Measurements from ENCODE around the gene MRI1.
"Not testable (repeated sequence)": the region's sequence is repeated elsewhere in the genome, so short reads cannot be mapped to it uniquely, and the experiment has no call there.

MRI1 gene

GRCh38 chr19:13748169-13748828 lies 16.0 kb upstream of the MRI1 start:
- H3K79me2 ChIP-seq (ENCODE audit: insufficient read depth, low read length) = peaks cover 19% of the 10 kb centered on the region; the same call in 1 of the 2 replicates

GRCh38 chr19:13751436-13751835 lies 12.9 kb upstream of the MRI1 start:
- Histone ChIP-seq H3K27me3 (ENCODE audit: low read length) (no peaks in the 10 kb centered on the region), H3K9me3 (ENCODE audit: insufficient read depth, low read length) (no peaks in the 10 kb centered on the region), H3K9me2 (replicated peaks; ENCODE audit: insufficient read depth, low read length) (no peaks in the 10 kb centered on the region), H3K9ac (ENCODE audit: low read length) (no peak overlapping the region), H3K4me3 (ENCODE audit: insufficient read depth, low read length, poor library complexity, severe bottlenecking) (no peak overlapping the region), H3F3A (ENCODE audit: insufficient read depth) (peaks cover 6% of the 10 kb centered on the region), H3K36me3 (ENCODE audit: low read length) (0 out of 2 replicates have a peak, but pooled peaks cover 3% of the 10 kb centered on the region), H2AFZ (ENCODE audit: low read depth, low read length, severe bottlenecking) (no peak overlapping the region), H3K27ac (ENCODE audit: low read depth, low read length) (no peak overlapping the region), H4K20me1 (ENCODE audit: low read depth, low read length) (no peaks in the 10 kb centered on the region), H3K79me2 (ENCODE audit: insufficient read depth, low read length) (peaks cover 19% of the 10 kb centered on the region; the same call in 1 of the 2 replicates), H3K4me2 (ENCODE audit: low read depth, low read length, poor library complexity, severe bottlenecking) (no peak overlapping the region)
- TF ChIP-seq EZH2phosphoT487 (conservative IDR thresholded peaks at IDR 0.05; ENCODE audit: low read length) = no peak
- TF ChIP-seq, protein P1, sequence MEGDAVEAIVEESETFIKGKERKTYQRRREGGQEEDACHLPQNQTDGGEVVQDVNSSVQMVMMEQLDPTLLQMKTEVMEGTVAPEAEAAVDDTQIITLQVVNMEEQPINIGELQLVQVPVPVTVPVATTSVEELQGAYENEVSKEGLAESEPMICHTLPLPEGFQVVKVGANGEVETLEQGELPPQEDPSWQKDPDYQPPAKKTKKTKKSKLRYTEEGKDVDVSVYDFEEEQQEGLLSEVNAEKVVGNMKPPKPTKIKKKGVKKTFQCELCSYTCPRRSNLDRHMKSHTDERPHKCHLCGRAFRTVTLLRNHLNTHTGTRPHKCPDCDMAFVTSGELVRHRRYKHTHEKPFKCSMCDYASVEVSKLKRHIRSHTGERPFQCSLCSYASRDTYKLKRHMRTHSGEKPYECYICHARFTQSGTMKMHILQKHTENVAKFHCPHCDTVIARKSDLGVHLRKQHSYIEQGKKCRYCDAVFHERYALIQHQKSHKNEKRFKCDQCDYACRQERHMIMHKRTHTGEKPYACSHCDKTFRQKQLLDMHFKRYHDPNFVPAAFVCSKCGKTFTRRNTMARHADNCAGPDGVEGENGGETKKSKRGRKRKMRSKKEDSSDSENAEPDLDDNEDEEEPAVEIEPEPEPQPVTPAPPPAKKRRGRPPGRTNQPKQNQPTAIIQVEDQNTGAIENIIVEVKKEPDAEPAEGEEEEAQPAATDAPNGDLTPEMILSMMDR (IDR thresholded peaks at IDR 0.05; ENCODE audit: insufficient read depth, low read length, poor library complexity, severe bottlenecking) = no peak

More at GRCh38 chr19:13748169-13748828, 16.0 kb upstream of the MRI1 start:
- Histone ChIP-seq H3K4me2 (ENCODE audit: low read depth, low read length, poor library complexity, severe bottlenecking) (peak overlapping the region; percentile 73), H3K36me3 (ENCODE audit: low read length) (no peaks in the 10 kb centered on the region), H2AFZ (ENCODE audit: low read depth, low read length, severe bottlenecking) (peak overlapping the region; percentile 66), H4K20me1 (ENCODE audit: low read depth, low read length) (no peaks in the 10 kb centered on the region), H3K4me3 (ENCODE audit: insufficient read depth, low read length, poor library complexity, severe bottlenecking) (peak overlapping the region; percentile 79), H3F3A (ENCODE audit: insufficient read depth) (peaks cover 9% of the 10 kb centered on the region), H3K27me3 (ENCODE audit: low read length) (no peaks in the 10 kb centered on the region), H3K27ac (ENCODE audit: low read depth, low read length) (peak overlapping the region; percentile 20; the same call in 1 of the 2 replicates), H3K9ac (ENCODE audit: low read length) (peak overlapping the region; percentile 89), H3K9me2 (replicated peaks; ENCODE audit: insufficient read depth, low read length) (no peaks in the 10 kb centered on the region), H3K9me3 (ENCODE audit: insufficient read depth, low read length) (no peaks in the 10 kb centered on the region)
- TF ChIP-seq, protein P1 (IDR thresholded peaks at IDR 0.05; ENCODE audit: insufficient read depth, low read length, poor library complexity, severe bottlenecking) = no peak
- TF ChIP-seq EZH2phosphoT487 (conservative IDR thresholded peaks at IDR 0.05; ENCODE audit: low read length) = no peak

GRCh38 chr19:13753622-13754021 lies 10.7 kb upstream of the MRI1 start:
- not testable (repeated sequence) for H3K27ac ChIP-seq (ENCODE audit: low read depth, low read length); H3K36me3 ChIP-seq (ENCODE audit: low read length); H3K9me2 ChIP-seq (replicated peaks; ENCODE audit: insufficient read depth, low read length)

DNA sequence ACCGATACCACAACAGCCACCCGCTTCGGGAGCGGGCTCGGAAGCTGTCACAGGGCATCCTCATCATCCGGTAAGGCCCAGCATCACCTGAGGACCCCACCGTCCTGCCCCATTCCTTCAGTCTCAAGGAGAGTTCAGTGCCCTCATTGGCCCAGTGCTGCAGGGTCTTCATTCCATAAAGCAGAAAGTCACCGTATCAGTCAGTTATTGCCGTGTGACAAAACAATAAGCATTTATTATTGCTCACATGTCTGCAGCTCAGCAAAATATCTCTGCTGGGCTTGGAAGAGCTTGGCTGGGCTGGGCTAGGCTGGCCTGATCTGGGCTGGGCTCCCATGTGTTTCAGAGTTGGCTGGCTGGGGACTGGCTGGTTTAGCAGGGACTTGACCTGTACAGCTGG lies 8.1 kb upstream of the MRI1 start:
- Histone ChIP-seq H3K9me2 (replicated peaks; ENCODE audit: insufficient read depth, low read length) (no peaks in the 10 kb centered on the region), H3K4me3 (ENCODE audit: insufficient read depth, low read length, poor library complexity, severe bottlenecking) (no peak overlapping the region), H3K9me3 (ENCODE audit: insufficient read depth, low read length) (no peaks in the 10 kb centered on the region), H3K9ac (ENCODE audit: low read length) (no peak overlapping the region), H2AFZ (ENCODE audit: low read depth, low read length, severe bottlenecking) (no peak overlapping the region), H3F3A (ENCODE audit: insufficient read depth) (no peaks in the 10 kb centered on the region), H3K36me3 (ENCODE audit: low read length) (0 out of 2 replicates have a peak, but pooled peaks cover 5% of the 10 kb centered on the region), H3K27me3 (ENCODE audit: low read length) (no peaks in the 10 kb centered on the region), H3K79me2 (ENCODE audit: insufficient read depth, low read length) (no peaks in the 10 kb centered on the region), H3K4me2 (ENCODE audit: low read depth, low read length, poor library complexity, severe bottlenecking) (no peak overlapping the region), H4K20me1 (ENCODE audit: low read depth, low read length) (no peaks in the 10 kb centered on the region), H3K27ac (ENCODE audit: low read depth, low read length) (no peak overlapping the region)
- TF ChIP-seq EZH2phosphoT487 (conservative IDR thresholded peaks at IDR 0.05; ENCODE audit: low read length) = no peak
- TF ChIP-seq, protein P1 (IDR thresholded peaks at IDR 0.05; ENCODE audit: insufficient read depth, low read length, poor library complexity, severe bottlenecking) = no peak

More at GRCh38 chr19:13753622-13754021, 10.7 kb upstream of the MRI1 start:
- H3K27me3 ChIP-seq (ENCODE audit: low read length); H4K20me1 ChIP-seq (ENCODE audit: low read depth, low read length); H3K9ac ChIP-seq (ENCODE audit: low read length); H2AFZ ChIP-seq (ENCODE audit: low read depth, low read length, severe bottlenecking); H3K4me2 ChIP-seq (ENCODE audit: low read depth, low read length, poor library complexity, severe bottlenecking); H3K4me3 ChIP-seq (ENCODE audit: insufficient read depth, low read length, poor library complexity, severe bottlenecking); H3F3A ChIP-seq (ENCODE audit: insufficient read depth); H3K9me3 ChIP-seq (ENCODE audit: insufficient read depth, low read length): not testable (repeated sequence)
- peaks cover 11% of the 10 kb centered on the region; the same call in 1 of the 2 replicates for H3K79me2 ChIP-seq (ENCODE audit: insufficient read depth, low read length)
